Right forelimb (tissue), 1 donor: ENCODE data around the gene IL1RL1.
"Not testable (repeated sequence)": the region's sequence is repeated elsewhere in the genome, so short reads cannot be mapped to it uniquely, and the experiment has no call there.

ENCODE experiments used
- DNase-seq: peaks from one replicate; pipeline ENCODE4 v3.0.0-alpha.2; 2018

The IL1RL1 gene

DNA sequence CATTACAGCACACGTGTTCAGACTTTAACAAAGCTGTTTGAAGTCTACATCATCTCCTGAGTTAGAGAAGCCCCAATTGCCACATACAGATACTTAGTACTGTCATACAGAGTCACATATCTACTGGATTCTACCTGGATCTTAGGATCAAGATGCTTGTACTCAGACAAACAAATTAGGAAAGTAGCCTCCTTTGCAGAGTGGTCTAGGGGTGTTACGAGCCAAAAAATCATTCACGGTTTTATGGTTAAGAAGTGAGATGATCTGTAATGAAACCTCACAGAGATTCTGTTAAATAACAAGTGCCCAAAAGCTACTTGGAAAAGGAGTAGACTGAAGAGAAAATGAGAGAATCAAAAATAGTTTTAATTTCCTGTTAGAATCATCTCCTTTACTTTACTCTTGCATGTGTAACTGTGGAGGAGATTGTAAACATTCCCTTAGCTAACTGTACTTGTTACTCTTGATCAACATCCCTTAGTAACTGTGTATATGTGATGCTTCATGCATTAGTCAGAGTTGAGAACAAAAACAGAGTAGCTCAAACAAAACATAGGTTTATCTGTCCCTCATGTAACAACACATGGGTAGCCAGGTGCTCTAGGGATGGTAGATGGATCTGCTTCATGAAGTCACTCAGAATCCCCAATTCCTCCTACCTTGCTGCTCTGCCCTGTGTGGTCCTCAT lies 16.4 kb upstream of the IL1RL1 start:
- DNase-seq, result no peak

DNA sequence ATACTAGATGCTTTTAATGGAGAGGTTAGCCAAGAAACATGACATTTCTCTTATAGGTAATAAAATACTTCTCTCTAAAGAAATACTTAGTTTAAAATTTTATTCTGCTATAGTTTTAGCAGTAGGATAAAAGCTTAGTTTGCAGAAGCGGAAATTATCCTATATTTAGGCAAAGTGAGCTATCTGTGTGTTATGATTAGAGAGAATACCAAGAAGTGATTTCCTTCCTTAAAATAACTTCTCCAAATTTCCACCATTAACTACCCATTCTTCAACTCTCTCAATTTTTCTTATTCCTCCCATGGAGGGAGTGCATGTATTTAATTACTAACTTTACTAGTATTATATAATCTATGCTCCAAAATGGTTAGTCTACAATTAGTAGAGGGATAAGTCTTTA lies 15.8 kb upstream of the IL1RL1 start:
- DNase-seq, result no peak

- DNase-seq, result no peak
These were observed 14.9 kb upstream of the IL1RL1 start for GRCh38 chr2:102296449-102296848.

- DNase-seq, result no peak
These were observed 13.5 kb upstream of the IL1RL1 start for GRCh38 chr2:102297891-102298290.

GRCh38 chr2:102301867-102302362 lies 9.4 kb upstream of the IL1RL1 start:
- no peak for DNase-seq

GRCh38 chr2:102302458-102302857 lies 8.9 kb upstream of the IL1RL1 start:
- no peak for DNase-seq

GRCh38 chr2:102303589-102303988 lies 7.8 kb upstream of the IL1RL1 start:
- DNase-seq, result no peak

GRCh38 chr2:102304268-102304667 lies 7.1 kb upstream of the IL1RL1 start:
- no peak for DNase-seq

GRCh38 chr2:102304711-102305611 lies 6.4 kb upstream of the IL1RL1 start:
- no peak for DNase-seq

DNA sequence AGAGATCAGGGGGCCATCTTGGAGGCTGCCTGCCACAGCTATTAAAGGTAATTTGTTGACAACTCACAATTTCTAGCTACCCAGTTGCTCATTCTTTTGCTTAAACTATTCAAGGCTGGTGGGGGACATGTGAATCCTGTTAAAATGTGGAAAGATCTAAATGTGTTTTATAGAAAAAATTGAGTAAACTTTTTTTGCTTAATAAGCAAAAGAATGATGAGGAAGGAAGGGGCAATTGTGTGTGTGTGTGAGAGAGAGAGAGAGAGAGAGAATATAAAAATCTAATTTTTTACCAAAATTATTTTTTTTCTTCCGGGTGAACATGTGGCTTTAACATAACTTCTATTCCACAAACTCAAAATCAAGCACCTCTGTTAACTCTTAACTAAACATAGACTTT lies 5.2 kb upstream of the IL1RL1 start:
- DNase-seq, result no peak

- DNase-seq, result no peak
These were observed 1.7 kb downstream of the IL1RL1 start for GRCh38 chr2:102313025-102313424.

DNA sequence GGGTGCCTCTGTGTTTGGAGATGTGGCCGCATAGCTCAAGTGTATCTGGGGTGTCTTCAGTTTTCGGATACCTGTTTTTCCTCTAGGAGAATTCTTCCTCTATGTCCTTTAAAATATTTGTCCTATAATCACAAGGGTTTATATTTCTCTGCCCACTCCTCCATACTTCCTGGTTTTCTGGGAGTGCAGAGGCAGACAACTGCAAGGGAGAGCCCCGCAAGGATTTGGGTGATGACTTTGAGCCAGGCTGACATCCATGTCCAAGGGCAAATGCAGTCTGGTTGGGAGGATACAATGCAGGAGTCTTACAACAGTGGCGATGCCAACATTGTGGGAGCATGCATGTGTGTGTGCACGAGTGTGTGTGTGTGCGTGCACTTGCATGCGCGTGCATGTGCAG lies 2.1 kb downstream of the IL1RL1 start:
- no peak for DNase-seq

GRCh38 chr2:102313950-102314349 lies 2.6 kb downstream of the IL1RL1 start:
- DNase-seq, result no peak

DNA sequence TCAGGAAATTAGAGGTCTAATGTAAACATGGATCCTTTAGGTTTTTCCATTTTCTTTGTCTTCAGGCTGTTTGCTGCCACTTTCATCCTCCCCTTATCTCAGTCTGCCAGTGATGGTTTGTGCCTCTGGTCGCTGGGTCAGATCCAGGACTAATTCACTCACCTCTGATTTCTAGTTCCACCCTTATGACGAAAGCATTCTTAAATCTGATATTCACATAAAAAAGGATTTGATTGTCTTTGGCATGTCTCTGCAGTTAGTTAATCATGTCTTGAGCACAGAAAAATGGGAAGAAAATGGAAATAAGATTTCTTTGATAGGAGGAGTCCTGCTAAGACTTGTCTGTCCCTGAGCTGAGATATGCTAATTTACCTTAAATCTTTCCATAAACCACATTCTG lies 4.6 kb downstream of the IL1RL1 start:
- DNase-seq, result no peak

DNA sequence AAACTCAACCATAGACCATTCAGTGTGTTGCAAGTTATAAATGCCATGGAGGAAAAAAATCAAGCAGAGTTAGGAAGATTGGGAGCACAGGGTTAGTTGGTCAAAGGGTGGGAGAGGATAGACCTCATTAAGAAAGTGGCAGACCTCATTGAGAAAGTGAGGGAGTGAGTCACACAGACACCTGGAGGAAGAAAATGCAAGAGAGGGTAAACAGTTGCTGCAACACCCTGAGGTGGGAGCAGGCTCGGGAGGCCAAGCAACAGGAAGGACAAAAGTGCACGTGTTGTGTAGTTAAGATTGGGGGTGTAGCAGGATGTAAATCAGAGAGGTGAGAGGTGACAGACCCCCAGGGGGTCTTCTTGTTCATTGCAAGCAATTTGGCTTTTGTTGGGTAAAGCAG lies 6.4 kb downstream of the IL1RL1 start:
- DNase-seq, result no peak

- DNase-seq, result no peak
These were observed 7.1 kb downstream of the IL1RL1 start for GRCh38 chr2:102318437-102318836.

- no peak for DNase-seq
These were observed 10.8 kb downstream of the IL1RL1 start for GRCh38 chr2:102321941-102322719.

DNA sequence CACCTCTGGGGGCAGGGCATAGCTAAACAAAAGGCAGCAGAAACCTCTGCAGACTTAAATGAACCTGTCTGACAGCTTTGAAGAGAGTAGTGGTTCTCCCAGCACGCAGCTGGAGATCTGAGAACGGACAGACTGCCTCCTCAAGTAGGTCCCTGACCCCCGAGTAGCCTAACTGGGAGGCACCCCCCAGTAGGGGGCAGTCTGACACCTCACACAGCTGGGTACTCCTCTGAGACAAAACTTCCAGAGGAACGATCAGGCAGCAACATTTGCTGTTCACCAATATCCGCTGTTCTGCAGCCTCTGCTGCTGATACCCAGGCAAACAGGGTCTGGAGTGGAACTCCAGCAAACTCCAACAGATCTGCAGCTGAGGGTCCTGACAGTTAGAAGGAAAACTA lies 13.6 kb downstream of the IL1RL1 start:
- not testable (repeated sequence) for DNase-seq

GRCh38 chr2:102331311-102331980 lies 20.1 kb downstream of the IL1RL1 start:
- DNase-seq, result no peak

GRCh38 chr2:102334486-102334885 lies 23.1 kb downstream of the IL1RL1 start:
- no peak for DNase-seq

GRCh38 chr2:102335871-102336366 lies 24.6 kb downstream of the IL1RL1 start:
- no peak for DNase-seq

DNA sequence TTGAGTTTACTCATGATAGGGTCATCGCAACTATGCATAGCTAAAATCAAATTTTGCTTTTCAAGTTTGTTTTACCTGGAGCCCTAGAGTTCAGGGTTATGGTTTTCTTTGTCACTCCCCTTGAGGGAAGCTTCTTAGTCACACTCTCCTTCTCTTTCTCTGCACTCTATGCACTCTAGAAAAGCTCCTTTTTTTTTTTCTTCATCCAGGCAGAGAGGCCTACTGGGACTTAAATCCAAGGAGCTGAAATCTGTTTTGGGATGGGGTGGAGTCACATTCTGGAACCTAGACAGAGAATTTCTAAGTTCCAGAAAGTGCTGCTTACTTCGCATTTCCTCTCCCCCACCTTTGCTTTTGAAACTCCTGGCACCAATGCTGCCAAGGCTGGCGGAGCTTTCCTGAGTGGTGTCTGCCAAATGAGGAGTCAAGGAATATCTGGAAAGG lies 25.2 kb downstream of the IL1RL1 start:
- DNase-seq, result no peak
